GM23338 (cell line): ENCODE results near the gene CDH19. TPM values are rescaled to one million over a fixed set of nuclear protein-coding genes. Genes with fewer than 3 reads are reported as not detected.

Source experiments
- ATAC-seq: fragments of 200-7000 bp; cut with Tn5 transposase; 3 replicates; pipeline ENCODE4 v1.9.1; 2020
- DNase-seq: peaks from one replicate; pipeline ENCODE4 v3.0.0-alpha.2; 2015; ENCODE audit warnings: low spot score
- H2AFZ ChIP-seq: fragments of 200-600 bp; sonication (generic); 2 replicates; pipeline ENCODE4 v1.8.0; 2016; ENCODE audit warnings: antibody characterized with exemption, mild to moderate bottlenecking, moderate library complexity
- H3F3A ChIP-seq: fragments of 200-600 bp; sonication (generic); replicated peaks from 2 replicates; pipeline ENCODE4 v1.8.0; 2017; ENCODE audit warnings: antibody characterized with exemption, mixed run types, low read depth
- H3K27ac ChIP-seq: fragments of 200-600 bp; sonication (generic); 2 replicates; pipeline ENCODE4 v1.6.1; 2016; ENCODE audit warnings: low read depth
- H3K27me3 ChIP-seq: fragments of 200-600 bp; sonication (generic); 2 replicates; pipeline ENCODE4 v1.8.0; 2016; ENCODE audit warnings: mild to moderate bottlenecking, mixed run types, moderate library complexity; ENCODE audit not compliant: insufficient read depth
- H3K36me3 ChIP-seq: fragments of 200-600 bp; sonication (generic); 2 replicates; pipeline ENCODE4 v1.8.0; 2016; ENCODE audit warnings: mild to moderate bottlenecking; ENCODE audit not compliant: insufficient read depth
- H3K4me1 ChIP-seq: fragments of 200-600 bp; sonication (generic); 2 replicates; pipeline ENCODE4 v1.8.0; 2016; ENCODE audit warnings: mild to moderate bottlenecking, moderate library complexity; ENCODE audit not compliant: insufficient read depth
- H3K4me2 ChIP-seq: fragments of 200-600 bp; sonication (generic); 2 replicates; pipeline ENCODE4 v1.7.1; 2017; ENCODE audit warnings: mixed run types
- H3K4me3 ChIP-seq: fragments of 200-600 bp; sonication (generic); 2 replicates; pipeline ENCODE4 v1.6.1; 2016; ENCODE audit warnings: mixed run types
- H3K79me2 ChIP-seq: fragments of 200-600 bp; sonication (generic); replicated peaks from 2 replicates; pipeline ENCODE4 v1.8.0; 2017; ENCODE audit warnings: mild to moderate bottlenecking; ENCODE audit not compliant: insufficient read depth
- H3K9me2 ChIP-seq: fragments of 200-600 bp; sonication (generic); 2 replicates; pipeline ENCODE4 v1.8.0; 2017; ENCODE audit not compliant: insufficient read depth
- H4K20me1 ChIP-seq: fragments of 200-600 bp; sonication (generic); replicated peaks from 2 replicates; pipeline ENCODE4 v1.8.0; 2017; ENCODE audit warnings: mild to moderate bottlenecking; ENCODE audit not compliant: insufficient read depth
- H3K27ac Mint-ChIP-seq: 2 replicates; pipeline ENCODE4 v1.8.0; 2020; ENCODE audit warnings: inconsistent platforms, mild to moderate bottlenecking, moderate library complexity, mixed read lengths
- H3K27me3 Mint-ChIP-seq: 3 replicates; pipeline ENCODE4 v1.8.0; 2022; ENCODE audit warnings: low read depth, mild to moderate bottlenecking, moderate library complexity, mixed read lengths, inconsistent platforms; ENCODE audit not compliant: insufficient read depth, poor library complexity
- H3K36me3 Mint-ChIP-seq: 3 replicates; pipeline ENCODE4 v1.8.0; 2021; ENCODE audit warnings: low read depth, mild to moderate bottlenecking, inconsistent platforms, moderate library complexity, mixed read lengths
- H3K4me1 Mint-ChIP-seq: 3 replicates; pipeline ENCODE4 v1.8.0; 2020; ENCODE audit warnings: mild to moderate bottlenecking, inconsistent platforms, mixed read lengths
- H3K4me3 Mint-ChIP-seq: 3 replicates; pipeline ENCODE4 v1.8.0; 2021; ENCODE audit warnings: moderate library complexity, mild to moderate bottlenecking, inconsistent platforms, mixed read lengths
- H3K9me3 Mint-ChIP-seq: 3 replicates; pipeline ENCODE4 v1.8.0; 2020; ENCODE audit warnings: moderate library complexity, mild to moderate bottlenecking, inconsistent platforms, mixed read lengths
- EZH2 ChIP-seq: fragments of 200-600 bp; sonication (generic); IDR thresholded peaks from one replicate; pipeline ENCODE4 v1.8.0; 2017; ENCODE audit warnings: antibody characterized with exemption, mild to moderate bottlenecking, low read depth; ENCODE audit not compliant: unreplicated experiment
- JUNB ChIP-seq: IDR thresholded peaks from one replicate; pipeline ENCODE4 v1.6.1; 2016; ENCODE audit warnings: antibody characterized with exemption; ENCODE audit not compliant: unreplicated experiment
- POLR2AphosphoS5 ChIP-seq: IDR thresholded peaks from 2 replicates; pipeline ENCODE4 v1.6.1; 2016; ENCODE audit warnings: antibody characterized with exemption, low read depth
- polyA plus RNA-seq: library from polyadenylated mRNA; unstranded; fragments of >200 nt; fragmentation: Nextera tagmentation; extraction: Ambion mirVana; gene quantifications from 2 replicates; pipeline ENCODE4 v1.2.1, GENCODE V29; 2016
- total RNA-seq: library from RNA; depleted of rRNA; stranded (reverse); fragments of >200 nt; shearing (Covaris generic); gene quantifications from 2 replicates; pipeline ENCODE4 v1.2.3, GENCODE V29; 2014
- TF ChIP-seq, protein P1 (sequence below): fragments of 250-450 bp; sonication (Bioruptor Pico); IDR thresholded peaks from 2 replicates; pipeline ENCODE4 v1.5.0; 2020; ENCODE audit warnings: mild to moderate bottlenecking, moderate library complexity
- TF ChIP-seq, protein P2 (sequence below): IDR thresholded peaks from one replicate; pipeline ENCODE4 v1.6.1; 2018; ENCODE audit warnings: antibody characterized with exemption; ENCODE audit not compliant: unreplicated experiment
- TF ChIP-seq, protein P3 (sequence below), 2 experiments: fragments of 200-600 bp in 1 of 2; sonication (generic) in 1 of 2; conservative IDR thresholded peaks; 2 replicates each; pipeline versions ENCODE4 v1.5.1 to v1.6.1; 2016 to 2017; ENCODE audit warnings: antibody characterized with exemption in 2 of 2, low read depth in 2 of 2, mild to moderate bottlenecking in 2 of 2, moderate library complexity in 1 of 2

Gene CDH19
- total and polyA plus RNA-seq, 2 experiments from 2014 or later, result 0.03 TPM

DNA sequence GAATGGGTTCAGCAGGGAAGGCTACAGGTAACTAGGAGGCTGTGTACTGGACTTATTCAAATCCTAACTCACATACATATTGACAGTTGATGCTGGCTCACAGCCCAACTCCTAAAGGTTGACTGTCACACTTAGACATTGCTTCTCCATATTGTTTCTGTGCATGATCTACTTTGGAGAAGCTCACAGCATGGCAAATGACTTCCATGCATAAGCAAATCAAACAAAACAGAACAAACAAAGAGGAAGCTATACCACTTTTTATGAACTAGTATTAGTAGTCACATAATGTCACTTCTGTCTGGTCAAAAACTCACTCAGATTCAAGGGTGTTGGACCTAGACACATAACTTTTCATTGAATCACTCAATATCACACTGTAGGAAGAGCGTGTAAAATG, 43.8 kb upstream of the CDH19 start (continued):
- TF ChIP-seq, protein P1, sequence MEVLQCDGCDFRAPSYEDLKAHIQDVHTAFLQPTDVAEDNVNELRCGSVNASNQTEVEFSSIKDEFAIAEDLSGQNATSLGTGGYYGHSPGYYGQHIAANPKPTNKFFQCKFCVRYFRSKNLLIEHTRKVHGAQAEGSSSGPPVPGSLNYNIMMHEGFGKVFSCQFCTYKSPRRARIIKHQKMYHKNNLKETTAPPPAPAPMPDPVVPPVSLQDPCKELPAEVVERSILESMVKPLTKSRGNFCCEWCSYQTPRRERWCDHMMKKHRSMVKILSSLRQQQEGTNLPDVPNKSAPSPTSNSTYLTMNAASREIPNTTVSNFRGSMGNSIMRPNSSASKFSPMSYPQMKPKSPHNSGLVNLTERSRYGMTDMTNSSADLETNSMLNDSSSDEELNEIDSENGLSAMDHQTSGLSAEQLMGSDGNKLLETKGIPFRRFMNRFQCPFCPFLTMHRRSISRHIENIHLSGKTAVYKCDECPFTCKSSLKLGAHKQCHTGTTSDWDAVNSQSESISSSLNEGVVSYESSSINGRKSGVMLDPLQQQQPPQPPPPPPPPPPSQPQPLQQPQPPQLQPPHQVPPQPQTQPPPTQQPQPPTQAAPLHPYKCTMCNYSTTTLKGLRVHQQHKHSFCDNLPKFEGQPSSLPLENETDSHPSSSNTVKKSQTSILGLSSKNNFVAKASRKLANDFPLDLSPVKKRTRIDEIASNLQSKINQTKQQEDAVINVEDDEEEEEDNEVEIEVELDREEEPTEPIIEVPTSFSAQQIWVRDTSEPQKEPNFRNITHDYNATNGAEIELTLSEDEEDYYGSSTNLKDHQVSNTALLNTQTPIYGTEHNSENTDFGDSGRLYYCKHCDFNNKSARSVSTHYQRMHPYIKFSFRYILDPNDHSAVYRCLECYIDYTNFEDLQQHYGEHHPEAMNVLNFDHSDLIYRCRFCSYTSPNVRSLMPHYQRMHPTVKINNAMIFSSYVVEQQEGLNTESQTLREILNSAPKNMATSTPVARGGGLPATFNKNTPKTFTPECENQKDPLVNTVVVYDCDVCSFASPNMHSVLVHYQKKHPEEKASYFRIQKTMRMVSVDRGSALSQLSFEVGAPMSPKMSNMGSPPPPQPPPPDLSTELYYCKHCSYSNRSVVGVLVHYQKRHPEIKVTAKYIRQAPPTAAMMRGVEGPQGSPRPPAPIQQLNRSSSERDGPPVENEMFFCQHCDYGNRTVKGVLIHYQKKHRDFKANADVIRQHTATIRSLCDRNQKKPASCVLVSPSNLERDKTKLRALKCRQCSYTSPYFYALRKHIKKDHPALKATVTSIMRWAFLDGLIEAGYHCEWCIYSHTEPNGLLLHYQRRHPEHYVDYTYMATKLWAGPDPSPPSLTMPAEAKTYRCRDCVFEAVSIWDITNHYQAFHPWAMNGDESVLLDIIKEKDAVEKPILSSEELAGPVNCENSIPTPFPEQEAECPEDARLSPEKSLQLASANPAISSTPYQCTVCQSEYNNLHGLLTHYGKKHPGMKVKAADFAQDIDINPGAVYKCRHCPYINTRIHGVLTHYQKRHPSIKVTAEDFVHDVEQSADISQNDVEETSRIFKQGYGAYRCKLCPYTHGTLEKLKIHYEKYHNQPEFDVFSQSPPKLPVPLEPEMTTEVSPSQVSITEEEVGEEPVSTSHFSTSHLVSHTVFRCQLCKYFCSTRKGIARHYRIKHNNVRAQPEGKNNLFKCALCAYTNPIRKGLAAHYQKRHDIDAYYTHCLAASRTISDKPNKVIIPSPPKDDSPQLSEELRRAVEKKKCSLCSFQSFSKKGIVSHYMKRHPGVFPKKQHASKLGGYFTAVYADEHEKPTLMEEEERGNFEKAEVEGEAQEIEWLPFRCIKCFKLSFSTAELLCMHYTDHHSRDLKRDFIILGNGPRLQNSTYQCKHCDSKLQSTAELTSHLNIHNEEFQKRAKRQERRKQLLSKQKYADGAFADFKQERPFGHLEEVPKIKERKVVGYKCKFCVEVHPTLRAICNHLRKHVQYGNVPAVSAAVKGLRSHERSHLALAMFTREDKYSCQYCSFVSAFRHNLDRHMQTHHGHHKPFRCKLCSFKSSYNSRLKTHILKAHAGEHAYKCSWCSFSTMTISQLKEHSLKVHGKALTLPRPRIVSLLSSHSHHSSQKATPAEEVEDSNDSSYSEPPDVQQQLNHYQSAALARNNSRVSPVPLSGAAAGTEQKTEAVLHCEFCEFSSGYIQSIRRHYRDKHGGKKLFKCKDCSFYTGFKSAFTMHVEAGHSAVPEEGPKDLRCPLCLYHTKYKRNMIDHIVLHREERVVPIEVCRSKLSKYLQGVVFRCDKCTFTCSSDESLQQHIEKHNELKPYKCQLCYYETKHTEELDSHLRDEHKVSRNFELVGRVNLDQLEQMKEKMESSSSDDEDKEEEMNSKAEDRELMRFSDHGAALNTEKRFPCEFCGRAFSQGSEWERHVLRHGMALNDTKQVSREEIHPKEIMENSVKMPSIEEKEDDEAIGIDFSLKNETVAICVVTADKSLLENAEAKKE (CRISPR knock-in tag), result no peak
- TF ChIP-seq JUNB (no peak), POLR2AphosphoS5 (no peak)
- TF ChIP-seq, protein P2, sequence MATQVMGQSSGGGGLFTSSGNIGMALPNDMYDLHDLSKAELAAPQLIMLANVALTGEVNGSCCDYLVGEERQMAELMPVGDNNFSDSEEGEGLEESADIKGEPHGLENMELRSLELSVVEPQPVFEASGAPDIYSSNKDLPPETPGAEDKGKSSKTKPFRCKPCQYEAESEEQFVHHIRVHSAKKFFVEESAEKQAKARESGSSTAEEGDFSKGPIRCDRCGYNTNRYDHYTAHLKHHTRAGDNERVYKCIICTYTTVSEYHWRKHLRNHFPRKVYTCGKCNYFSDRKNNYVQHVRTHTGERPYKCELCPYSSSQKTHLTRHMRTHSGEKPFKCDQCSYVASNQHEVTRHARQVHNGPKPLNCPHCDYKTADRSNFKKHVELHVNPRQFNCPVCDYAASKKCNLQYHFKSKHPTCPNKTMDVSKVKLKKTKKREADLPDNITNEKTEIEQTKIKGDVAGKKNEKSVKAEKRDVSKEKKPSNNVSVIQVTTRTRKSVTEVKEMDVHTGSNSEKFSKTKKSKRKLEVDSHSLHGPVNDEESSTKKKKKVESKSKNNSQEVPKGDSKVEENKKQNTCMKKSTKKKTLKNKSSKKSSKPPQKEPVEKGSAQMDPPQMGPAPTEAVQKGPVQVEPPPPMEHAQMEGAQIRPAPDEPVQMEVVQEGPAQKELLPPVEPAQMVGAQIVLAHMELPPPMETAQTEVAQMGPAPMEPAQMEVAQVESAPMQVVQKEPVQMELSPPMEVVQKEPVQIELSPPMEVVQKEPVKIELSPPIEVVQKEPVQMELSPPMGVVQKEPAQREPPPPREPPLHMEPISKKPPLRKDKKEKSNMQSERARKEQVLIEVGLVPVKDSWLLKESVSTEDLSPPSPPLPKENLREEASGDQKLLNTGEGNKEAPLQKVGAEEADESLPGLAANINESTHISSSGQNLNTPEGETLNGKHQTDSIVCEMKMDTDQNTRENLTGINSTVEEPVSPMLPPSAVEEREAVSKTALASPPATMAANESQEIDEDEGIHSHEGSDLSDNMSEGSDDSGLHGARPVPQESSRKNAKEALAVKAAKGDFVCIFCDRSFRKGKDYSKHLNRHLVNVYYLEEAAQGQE, result no peak

DNA sequence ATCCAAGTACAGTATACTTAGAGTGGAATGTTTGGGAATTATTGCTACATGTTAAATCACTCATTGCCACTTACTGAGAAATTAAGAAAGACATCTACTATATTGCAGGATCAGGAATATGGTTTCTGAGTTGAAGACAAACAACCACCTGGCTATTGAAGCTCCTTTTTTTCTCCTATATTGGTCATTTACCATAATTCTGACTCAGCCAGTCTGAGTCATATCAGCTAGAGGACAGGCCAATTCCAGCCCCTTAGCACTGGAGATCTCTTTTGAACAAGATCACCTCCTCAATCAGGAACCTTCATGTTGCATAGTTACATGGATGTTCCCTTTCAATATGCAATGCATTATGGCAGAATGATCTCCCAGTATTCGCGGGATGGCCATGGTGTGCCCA, 42.7 kb upstream of the CDH19 start:
- H3F3A ChIP-seq, result no peaks in the 10 kb centered on the region
- no peak for DNase-seq
- no peak overlapping the region for H3K27ac ChIP-seq
- no peak for ATAC-seq
- Mint-ChIP-seq H3K27ac (no peak overlapping the region), H3K4me3 (no peak overlapping the region), H3K27me3 (no peaks in the 10 kb centered on the region), H3K9me3 (no peaks in the 10 kb centered on the region), H3K4me1 (peaks cover 18% of the 10 kb centered on the region), H3K36me3 (no peaks in the 10 kb centered on the region)
- no peaks in the 10 kb centered on the region for H3K27me3 ChIP-seq
- H3K36me3 ChIP-seq, result no peaks in the 10 kb centered on the region
- peaks cover 3% of the 10 kb centered on the region; the same call in 1 of the 2 replicates for H3K9me2 ChIP-seq
- no peaks in the 10 kb centered on the region for H3K79me2 ChIP-seq
- H2AFZ ChIP-seq, result no peak overlapping the region
- H3K4me3 ChIP-seq, result no peak overlapping the region
- H3K4me1 ChIP-seq, result peaks cover 31% of the 10 kb centered on the region
- H4K20me1 ChIP-seq, result no peaks in the 10 kb centered on the region
- H3K4me2 ChIP-seq, result no peak overlapping the region
- TF ChIP-seq, protein P3, sequence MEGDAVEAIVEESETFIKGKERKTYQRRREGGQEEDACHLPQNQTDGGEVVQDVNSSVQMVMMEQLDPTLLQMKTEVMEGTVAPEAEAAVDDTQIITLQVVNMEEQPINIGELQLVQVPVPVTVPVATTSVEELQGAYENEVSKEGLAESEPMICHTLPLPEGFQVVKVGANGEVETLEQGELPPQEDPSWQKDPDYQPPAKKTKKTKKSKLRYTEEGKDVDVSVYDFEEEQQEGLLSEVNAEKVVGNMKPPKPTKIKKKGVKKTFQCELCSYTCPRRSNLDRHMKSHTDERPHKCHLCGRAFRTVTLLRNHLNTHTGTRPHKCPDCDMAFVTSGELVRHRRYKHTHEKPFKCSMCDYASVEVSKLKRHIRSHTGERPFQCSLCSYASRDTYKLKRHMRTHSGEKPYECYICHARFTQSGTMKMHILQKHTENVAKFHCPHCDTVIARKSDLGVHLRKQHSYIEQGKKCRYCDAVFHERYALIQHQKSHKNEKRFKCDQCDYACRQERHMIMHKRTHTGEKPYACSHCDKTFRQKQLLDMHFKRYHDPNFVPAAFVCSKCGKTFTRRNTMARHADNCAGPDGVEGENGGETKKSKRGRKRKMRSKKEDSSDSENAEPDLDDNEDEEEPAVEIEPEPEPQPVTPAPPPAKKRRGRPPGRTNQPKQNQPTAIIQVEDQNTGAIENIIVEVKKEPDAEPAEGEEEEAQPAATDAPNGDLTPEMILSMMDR (conservative IDR thresholded peaks at IDR 0.05; ENCODE audit: low read depth in 2 of 2), result no peak
- TF ChIP-seq POLR2AphosphoS5, result no peak
- no peak for TF ChIP-seq EZH2
